Activated CD8-positive, alpha-beta memory T cell treated with anti-CD3 and anti-CD28 coated beads for 36 hours (primary cell): ENCODE results near the gene AGFG1. TPM values are rescaled to one million over a fixed set of nuclear protein-coding genes. Genes with fewer than 3 reads are reported as not detected.

Source experiments
- CTCF ChIA-PET: fragments of 350-600 bp; sonication (Branson Sonifier 250); formaldehyde crosslinking; loops from one replicate; lab custom pipeline; 2021; ENCODE audit warnings: antibody characterized with exemption; lab: Charles Lee
- POLR2A ChIA-PET: fragments of 350-600 bp; sonication (Branson Sonifier 250); formaldehyde crosslinking; loops from one replicate; lab custom pipeline; 2021; ENCODE audit warnings: antibody characterized with exemption; lab: Charles Lee
- total RNA-seq, 2 experiments: library from RNA; stranded (reverse); gene quantifications; one replicate each; pipeline ENCODE4 v1.2.3, GENCODE V29; 2021

Gene AGFG1
- total RNA-seq, 2 experiments from 2014 or later, result 142 to 148 TPM

DNA sequence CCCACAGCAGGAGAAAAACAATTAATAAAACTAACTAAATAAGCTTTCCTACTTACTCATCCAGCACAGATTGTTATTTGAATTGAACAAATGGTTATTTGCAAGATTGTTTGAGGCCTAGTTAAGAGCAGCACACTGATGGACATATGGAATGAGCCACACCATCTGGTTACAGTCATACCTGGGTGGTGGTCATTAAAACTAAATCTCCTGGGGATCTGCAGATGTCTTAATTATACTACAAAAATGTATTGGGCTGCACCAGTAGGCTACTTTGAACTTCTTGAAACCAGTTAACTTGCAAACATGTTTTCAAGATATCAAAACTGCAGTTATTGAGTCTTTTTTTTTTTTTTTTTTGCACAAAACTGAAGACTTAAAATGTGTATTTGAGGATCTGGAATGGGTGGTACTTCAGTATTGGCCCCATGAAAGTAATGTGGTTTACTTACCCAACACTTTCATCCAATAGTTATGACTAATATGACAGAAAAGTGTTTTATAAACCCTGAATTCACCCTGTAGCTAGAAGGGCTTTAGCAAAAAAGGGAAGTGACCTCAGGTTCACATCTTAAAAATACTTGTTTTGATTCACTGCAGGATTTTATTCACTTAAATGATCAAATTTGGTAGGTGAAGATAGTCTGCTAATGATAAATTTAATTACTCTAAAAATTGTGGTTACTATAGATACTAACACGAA lies 10.8 kb downstream of the AGFG1 start:
- POLR2A ChIA-PET, result interaction anchor here (0.6 to 0.7 kb wide), 2 partner anchors 17 to 195 kb away, joined by 3 to 6 read pairs; no protein-coding TSS in a partner anchor
- CTCF ChIA-PET, result no interaction called here

DNA sequence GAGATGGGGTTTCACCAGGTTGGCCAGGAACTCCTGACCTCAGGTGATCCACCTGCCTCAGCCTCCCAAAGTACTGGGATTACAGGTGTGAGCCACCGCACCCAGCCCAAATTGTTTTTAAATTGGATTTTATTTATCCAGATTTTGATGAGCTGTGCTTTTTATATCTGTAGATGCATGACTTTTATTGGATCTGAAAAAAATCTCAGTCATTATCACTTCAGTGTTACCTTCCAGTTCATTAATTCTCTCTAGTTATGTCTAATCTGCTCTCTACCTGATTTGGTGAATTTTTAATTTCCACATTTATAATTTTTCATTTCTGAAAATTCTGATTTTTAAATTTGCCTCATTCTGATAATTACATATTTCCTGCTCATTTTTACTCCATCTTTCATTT lies 13.5 kb downstream of the AGFG1 start:
- ChIA-PET POLR2A (no interaction called here), CTCF (interaction anchor here (0.6 to 0.7 kb wide), 3 partner anchors 22 to 279 kb away, joined by 3 to 4 read pairs (median 3); no protein-coding TSS in a partner anchor)

GRCh38 chr2:227486688-227487087 lies 14.7 kb downstream of the AGFG1 start:
- CTCF ChIA-PET, result no interaction called here
- POLR2A ChIA-PET, result no interaction called here

DNA sequence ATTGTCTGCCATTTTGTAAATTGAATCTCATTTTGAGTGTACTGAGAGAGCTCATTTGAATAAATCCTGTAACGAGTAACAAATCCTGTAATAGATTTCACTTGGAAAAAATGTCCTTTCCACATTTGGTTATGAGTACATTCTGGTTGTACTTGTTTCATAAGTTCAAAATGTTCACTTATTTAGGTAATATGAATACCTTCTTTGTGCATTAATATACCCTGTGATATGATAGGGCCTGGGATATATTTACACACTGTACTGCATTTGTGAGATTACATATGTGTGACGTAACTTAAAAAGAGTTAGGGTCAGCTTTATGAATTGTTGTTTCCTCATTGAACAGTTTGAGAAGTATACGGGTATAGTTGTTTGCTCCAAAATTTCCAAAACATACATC lies 16.1 kb downstream of the AGFG1 start:
- ChIA-PET POLR2A (no interaction called here), CTCF (no interaction called here)

DNA sequence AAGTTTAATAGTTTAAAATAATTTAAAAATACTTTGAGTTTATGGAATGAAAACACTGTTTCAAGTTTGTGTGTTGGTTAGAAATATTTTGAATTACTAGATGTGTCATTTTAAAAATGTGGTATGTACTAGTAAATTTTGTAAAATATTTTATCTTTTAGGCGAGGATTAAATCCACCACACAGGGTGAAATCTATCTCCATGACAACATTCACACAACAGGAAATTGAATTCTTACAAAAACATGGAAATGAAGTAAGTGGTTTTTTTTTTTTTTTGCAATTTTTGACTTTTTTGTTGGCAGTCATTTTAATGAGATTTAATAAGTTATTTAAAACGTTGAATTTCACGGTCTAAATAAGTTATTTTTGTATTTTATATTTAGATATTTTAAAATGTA lies 19.4 kb downstream of the AGFG1 start:
- ChIA-PET CTCF (no interaction called here), POLR2A (no interaction called here)

DNA sequence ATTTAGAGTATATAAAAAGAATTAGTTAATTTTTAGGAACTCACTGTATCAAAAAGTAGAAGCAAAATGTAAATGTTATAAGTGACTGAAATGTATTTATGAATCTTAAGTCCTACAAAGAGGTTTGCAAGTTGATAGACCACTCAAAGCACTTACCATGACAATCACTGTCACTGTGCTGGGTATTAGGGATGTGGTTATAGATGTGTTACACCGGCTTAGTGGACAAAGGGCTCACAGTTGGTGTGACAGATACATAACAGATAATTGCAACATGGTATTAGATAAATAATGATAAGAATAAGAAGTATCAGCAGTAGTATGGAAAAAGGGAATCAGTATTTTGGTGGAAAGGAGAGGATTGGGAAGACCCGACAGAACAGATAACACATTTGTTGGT lies 21.6 kb downstream of the AGFG1 start:
- CTCF ChIA-PET, result no interaction called here
- POLR2A ChIA-PET, result no interaction called here

DNA sequence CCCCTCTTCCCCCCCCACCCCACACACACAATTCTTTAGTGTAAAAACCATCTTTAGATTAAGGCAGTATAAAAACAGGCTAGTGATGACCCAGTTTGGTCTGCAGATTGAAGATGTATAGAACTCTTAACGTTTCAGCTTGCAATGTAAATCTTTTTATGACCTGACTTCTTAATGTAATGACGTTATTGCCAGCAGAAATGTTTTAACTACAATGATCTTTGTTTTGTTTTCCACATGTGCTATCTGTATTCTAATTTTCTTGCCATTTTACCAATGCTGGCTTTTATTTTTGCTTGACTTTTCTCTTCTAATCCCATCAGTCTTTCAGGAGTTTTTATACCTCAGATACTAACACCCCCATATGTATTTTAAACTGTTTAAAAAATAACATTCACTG lies 25.2 kb downstream of the AGFG1 start:
- ChIA-PET CTCF (no interaction called here), POLR2A (no interaction called here)

GRCh38 chr2:227499627-227500300 lies 27.8 kb downstream of the AGFG1 start:
- POLR2A ChIA-PET, result interaction anchor here (0.7 kb wide), 1 partner anchor 17 kb away, joined by 6 read pairs; no protein-coding TSS in a partner anchor
- CTCF ChIA-PET, result no interaction called here

GRCh38 chr2:227500301-227500630 lies 28.3 kb downstream of the AGFG1 start:
- ChIA-PET CTCF (no interaction called here), POLR2A (no interaction called here)

DNA sequence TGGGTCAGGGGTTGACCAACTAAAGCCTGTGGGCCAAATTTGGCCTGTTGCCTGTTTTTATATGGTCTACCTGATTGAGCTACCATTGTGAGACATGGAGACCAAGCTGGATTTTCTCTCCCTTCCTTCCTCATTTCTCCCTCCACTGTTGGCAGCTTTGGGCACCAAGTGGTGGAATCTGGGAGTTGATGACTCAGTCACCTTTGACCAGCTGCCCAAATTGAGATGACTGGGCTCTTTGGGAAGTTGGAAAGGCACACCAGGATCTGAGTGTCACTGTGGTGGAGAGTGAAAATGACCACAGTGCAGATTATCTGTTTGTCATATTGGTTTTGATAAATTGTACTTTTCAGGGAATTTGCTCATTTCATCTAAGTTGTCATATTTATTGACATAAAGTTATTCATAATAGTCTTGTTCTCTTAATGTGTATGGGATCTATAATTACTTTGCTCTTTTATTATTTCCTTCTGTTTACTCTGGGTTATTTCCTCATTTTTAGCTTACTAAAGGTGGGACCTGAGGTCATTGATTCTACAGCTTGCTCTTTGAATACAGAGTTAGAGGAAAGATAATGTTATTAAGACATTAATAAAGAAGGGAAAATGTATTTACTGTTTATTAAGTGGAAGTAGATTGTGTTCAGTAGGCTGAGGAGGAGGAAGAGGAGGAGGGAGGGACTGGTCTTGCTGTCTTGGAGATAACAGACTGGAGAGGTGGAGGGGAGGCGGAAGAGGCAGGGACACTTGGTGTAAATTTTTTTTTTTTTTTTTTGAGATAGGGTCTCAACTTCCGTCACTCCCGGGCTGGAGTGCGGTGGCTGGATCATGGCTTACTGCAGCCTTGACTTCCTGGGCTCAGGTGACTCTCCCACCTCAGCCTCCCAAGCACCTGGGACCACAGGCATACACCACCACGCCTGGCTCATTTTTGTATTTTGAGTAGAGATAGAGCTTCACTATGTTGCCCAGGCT lies 31.8 kb downstream of the AGFG1 start:
- POLR2A ChIA-PET, result no interaction called here
- CTCF ChIA-PET, result no interaction called here

DNA sequence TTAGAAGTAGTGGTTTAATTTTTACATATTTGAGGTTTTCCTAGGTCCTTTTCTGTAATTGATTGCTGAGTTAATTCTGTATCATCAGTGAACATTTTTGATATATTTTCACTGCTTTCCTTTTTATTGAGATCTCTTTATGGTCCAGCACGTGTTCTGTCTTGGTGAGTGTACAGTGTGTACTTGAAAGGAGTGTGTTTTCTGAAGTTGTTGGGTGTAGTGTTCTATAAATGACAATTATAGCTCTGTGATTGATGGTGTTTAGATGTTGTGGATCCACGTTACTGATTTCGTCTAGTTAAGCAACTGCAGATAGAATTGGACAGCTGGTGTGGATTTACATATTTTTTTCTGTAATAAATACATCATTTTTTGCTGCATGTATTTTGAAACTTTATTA lies 32.7 kb downstream of the AGFG1 start:
- CTCF ChIA-PET, result no interaction called here

DNA sequence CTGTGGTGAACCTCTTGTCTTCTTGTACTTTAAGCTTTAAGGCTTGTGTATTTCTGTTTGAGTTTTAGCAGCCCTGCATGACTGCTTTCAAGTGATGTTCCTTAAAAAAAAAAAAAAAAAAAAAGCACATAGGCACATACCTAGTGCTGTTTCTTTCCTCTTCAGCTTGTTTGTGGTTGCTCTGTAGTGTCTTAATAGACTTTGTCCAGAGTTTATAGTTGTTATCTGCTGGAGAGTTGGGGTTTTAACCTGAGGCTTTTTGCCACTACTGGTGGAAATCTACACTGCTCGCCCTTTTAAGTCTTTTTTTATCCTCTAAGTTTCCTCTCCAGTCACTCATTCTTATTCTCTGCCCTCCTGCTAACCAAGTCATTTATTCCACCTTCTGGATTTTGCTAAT lies 34.5 kb downstream of the AGFG1 start:
- ChIA-PET CTCF (no interaction called here), POLR2A (no interaction called here)

More for the DNA sequence above, 32.7 kb downstream of the AGFG1 start:
- POLR2A ChIA-PET, result no interaction called here

DNA sequence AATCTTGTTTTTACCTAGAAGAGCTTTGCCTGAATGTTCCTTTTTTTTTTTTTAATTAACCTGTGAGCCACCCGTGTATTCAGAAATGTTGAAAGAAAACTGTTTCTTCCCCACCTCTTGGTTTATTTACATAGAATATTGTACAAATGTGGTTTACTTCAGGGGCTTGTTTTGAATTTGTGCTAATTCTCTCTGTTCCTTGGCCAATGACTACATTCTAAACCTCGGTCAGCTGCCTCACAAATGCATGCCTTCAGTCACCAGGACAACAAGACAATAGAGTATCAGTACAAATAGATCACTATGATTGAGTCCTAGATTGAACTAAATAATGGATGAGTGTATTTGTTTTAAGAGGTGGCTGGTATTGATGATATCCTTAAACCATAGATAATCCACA lies 36.0 kb downstream of the AGFG1 start:
- CTCF ChIA-PET, result no interaction called here
- POLR2A ChIA-PET, result no interaction called here

- ChIA-PET CTCF (no interaction called here), POLR2A (no interaction called here)
Observed at GRCh38 chr2:227509076-227509475, 37.1 kb downstream of the AGFG1 start.

- ChIA-PET CTCF (no interaction called here), POLR2A (no interaction called here)
Observed at GRCh38 chr2:227509824-227510619, 38.1 kb downstream of the AGFG1 start.

DNA sequence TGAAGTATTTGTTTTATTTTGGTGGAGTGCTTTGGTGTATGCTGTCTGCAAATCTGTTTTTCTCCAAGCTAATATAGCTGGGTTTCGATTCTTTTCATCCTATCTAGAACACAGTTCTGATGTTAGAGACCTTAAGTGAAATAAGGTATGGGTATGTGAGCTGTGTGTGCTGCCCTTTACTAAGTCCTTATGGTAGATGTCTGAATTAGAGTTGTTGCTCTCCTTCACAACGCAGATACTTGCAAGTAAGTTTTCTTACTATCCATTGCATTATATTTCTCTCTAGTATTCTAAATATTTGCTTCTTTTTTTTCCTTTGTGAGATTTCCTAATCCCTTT lies 38.6 kb downstream of the AGFG1 start:
- ChIA-PET CTCF (no interaction called here), POLR2A (no interaction called here)

DNA sequence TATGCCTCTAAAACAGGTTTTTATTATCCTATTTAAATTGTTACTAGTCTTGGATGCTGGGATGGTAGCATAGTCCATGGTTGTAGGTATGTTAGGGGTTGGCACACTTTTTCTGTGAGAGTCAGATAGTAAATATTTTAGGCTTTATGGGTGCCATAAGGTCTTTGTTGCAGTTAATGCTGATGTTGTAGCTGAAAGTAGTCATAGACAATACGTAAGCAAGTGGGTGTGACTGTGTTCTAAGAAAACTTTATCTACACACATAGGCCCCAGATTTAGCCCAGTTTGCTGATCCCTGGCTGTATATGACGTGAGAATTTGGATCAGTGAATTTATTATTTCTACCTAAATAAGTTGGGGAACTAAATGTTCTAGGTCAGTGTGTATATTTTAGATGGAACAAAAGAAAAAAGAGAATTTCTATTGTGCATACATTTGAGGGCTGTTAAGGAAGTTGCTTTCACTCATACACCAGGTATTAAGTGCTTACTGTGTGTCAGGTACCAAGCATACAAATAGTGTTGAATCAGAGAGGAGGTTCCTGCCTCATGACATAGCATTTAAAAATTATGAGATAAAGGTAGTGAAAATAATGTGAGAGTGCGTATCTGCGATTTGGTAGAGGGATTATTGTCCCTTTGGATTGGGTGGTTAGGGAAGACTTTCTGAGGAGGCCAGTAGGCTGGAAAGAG lies 39.4 kb downstream of the AGFG1 start:
- POLR2A ChIA-PET, result no interaction called here
- CTCF ChIA-PET, result no interaction called here

DNA sequence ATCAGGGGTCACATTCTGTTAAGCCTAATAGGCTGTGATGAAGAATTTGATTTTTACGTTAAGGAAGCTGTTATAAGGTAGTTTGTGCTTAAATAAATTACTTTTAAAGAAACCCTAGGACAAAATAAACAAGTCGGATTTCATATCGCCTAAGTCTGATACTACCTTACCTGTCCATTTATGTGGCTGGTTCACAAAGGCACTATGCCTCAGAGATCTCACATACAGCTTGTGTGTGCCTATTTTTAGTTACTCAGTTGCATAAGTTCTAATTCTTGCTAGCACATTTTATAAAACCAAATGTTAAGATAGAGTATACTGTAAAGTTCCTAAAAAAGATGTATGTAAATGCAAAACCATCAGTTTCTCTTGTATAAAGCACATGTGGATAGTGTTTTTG lies 40.0 kb downstream of the AGFG1 start:
- POLR2A ChIA-PET, result no interaction called here
- CTCF ChIA-PET, result no interaction called here

- ChIA-PET CTCF (no interaction called here), POLR2A (no interaction called here)
Observed at GRCh38 chr2:227513113-227513512, 41.2 kb downstream of the AGFG1 start.
